HG03039 (cell line): ENCODE data around the gene CCND1.

Experiments
- ATAC-seq: cut with Tn5 transposase; IDR thresholded peaks from one replicate; pipeline ENCODE4 v1.9.1; 2021; ENCODE audit warnings: mild to moderate bottlenecking, moderate library complexity; ENCODE audit not compliant: unreplicated experiment

The CCND1 gene

GRCh38 chr11:69640995-69641581 is at the start of gene CCND1:
Gene CCND1, plus strand, starts transcription at chr11:69641156. Its CDS starts 158 bp downstream, at chr11:69641314.
- ATAC-seq, result no peak

- ATAC-seq, result no peak
Observed at GRCh38 chr11:69592986-69593650, 47.8 kb upstream of the CCND1 start.

- no peak for ATAC-seq
Observed at GRCh38 chr11:69593851-69594250, 47.1 kb upstream of the CCND1 start.

DNA sequence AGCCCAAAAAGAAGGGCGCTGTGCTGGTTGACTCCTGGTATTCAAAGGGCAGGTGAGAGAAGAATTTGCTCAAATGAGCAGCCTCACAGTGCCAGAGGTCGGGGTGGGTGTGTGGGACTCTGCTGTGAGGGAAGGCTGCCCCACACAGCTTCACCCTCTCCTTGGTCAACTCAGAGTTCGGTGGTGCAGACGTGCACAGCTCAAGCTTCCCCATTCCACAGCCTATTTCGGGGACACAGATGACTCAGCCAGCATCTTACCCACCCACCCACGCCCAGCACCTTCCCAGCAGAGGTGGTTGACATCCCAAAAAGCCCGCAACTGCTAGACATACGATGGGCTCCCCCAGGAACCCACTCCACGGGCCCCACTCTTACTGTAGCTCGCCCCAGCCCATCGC is 46.5 kb upstream of the CCND1 start:
- no peak for ATAC-seq

GRCh38 chr11:69595805-69596665 is 44.9 kb upstream of the CCND1 start:
- no peak for ATAC-seq

DNA sequence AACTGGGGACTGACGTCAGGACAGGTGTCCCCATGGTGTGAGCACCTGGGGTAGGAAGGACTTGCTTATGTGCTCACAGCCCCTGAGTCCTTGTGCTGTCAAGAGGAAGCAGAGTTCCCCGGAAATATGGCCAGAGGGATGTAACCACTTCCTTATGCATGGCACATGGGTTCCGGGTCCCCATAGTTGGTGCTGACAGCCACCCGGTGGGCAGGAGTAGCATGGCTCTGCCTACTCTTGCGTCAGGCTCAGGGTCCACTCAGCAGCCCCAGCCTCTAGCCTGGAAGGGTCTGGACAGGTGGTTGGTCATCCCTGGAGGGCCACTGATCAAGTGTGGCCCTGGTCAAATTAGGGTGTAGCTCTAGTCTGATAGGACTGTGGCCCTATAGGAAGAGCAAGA is 42.8 kb upstream of the CCND1 start:
- no peak for ATAC-seq

DNA sequence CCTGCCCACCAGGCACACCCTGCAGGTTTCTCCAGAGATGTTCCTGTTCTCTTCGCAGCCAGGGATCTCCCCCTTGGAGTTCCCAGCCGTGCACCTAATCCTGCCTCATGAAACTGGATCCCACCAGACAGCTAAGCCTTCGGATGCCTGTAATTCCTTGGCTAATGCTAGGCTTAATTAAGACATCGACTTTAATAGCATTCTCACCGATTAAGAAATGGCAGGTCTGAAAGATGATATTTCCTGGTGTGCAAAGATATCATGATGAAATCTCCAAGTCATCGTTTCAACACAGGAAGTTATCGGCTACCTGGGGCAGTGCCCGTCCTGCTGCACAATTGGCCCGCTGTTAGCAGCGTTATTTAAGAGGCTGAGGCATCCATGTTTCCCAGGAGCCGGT is 41.5 kb upstream of the CCND1 start:
- ATAC-seq, result no peak

DNA sequence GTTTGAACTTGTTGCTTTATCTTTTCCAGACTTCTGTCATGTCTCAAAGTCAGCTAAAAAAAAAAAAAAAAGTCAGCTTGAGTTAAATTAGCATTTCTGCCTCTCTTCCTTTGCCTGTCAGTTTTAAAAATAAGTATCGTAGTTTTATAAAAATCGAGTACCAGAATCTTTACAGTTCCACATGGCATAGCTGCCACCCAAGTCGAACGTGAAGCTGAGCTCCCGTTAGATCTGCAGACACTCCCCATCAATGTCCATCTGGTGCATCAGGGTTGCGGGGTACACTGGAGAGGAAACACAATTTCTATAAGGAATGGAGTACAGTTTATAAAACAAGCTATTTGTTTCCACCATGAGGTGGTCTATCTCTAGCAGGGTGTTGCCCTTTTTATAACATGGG is 41.0 kb upstream of the CCND1 start:
- ATAC-seq, result no peak

- no peak for ATAC-seq
Observed at GRCh38 chr11:69601011-69601975, 39.7 kb upstream of the CCND1 start.

DNA sequence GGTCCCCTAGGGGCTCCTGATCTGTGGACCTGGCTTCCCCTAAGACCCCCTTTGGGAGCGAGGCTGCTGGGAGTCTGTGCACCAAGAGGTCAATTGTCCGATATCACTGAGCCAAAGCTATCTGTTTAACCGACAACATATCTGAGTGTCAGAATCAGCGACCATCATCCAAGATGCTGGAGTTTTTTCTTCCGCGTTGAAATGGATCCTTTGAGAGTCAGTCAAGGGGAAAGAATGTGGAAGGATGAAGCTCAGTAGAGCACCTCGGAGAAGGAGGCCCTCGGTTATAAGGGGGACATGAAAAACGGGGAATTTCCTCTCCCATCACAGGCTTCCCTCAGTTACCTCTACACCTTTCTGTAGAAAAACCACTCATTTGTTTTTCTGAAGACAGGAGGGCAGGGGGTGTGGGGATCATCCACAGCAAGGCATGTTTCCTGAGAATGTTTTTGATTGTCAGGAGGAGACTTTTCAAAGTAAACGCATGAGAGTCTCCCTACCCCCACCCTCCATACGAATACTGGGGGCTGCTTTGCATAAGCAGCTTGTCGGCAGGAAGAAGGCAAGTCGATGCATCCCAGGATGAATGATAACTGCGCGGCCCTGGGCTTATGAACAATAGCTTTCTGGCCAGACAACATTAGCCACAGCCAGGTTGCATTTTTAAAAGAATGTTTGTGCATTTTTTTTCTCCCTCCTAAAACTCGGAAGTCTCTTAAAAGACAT is 37.7 kb upstream of the CCND1 start:
- ATAC-seq, result no peak

DNA sequence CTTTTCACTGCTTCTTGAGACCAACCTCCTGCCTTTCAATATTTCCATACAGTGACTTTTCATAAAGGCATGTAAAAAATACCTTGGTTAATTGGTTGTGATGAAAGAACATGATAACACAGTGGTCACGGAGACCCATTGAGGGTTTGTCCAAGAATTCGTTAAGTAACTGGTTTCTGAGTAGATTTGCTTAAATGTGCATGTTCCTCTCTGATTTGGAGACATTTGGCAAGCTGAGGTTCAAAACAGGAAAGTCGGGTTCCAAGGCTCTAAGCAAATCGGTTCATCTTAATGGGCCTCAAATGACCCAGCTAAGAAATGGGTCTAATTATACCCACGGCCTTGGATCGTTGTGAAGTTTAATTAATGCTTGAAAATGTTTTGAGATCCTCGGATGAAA is 36.9 kb upstream of the CCND1 start:
- ATAC-seq, result no peak

DNA sequence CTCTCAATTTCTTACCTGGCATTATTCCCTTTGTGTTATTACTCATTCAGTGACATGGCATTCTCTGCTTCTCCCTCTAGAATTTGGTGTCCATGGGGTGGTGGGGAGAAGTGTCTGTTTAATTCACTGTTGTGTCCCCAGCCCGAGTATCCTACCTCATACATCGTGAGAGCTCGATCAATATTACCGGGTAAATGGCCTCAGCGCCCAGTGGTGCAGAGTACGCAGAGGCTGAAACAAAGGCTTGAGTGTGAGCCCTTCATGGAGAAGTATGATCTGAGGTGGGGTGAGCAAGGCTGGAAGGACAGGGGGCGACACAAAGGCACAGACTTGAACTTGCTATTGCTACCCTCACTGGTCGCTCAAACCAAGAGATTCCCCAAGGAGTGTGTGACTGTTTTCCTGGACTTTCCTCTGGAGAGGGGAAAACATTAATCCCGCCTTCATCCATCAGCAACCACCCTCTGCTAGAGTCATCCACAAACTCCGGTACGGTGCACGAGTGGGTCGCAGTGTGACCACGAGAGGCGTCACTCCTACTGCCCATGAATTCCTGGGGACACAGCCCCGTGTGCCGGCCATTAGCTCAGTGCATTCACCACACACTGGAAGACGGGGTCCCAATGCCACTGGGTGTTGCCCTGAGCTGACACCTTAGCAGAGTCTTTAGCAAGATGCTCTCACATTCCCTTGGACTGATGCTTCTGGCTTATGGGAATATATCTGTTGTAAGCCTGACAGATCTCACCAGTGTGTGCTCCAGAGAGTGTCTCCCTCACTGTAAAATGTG is 35.0 kb upstream of the CCND1 start:
- ATAC-seq, result no peak

DNA sequence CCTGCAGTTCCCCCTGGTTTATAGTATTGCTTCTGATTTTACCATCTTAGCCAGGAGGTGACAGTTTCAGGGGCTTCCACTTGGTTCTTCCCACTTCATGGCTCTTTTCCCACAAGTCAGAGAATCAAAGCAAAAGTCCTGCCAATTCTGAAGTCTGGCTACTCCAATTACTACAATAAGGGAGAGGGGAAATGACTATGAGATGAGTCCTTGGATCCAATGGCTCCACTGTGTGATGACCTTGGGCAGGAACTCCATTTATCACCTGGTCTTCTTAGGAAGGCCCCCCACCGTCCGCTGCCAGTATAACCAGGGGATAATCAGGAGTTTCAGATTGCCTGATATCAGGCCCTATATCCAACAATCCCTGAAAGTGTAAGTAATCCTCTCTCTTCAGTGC is 31.6 kb upstream of the CCND1 start:
- no peak for ATAC-seq

DNA sequence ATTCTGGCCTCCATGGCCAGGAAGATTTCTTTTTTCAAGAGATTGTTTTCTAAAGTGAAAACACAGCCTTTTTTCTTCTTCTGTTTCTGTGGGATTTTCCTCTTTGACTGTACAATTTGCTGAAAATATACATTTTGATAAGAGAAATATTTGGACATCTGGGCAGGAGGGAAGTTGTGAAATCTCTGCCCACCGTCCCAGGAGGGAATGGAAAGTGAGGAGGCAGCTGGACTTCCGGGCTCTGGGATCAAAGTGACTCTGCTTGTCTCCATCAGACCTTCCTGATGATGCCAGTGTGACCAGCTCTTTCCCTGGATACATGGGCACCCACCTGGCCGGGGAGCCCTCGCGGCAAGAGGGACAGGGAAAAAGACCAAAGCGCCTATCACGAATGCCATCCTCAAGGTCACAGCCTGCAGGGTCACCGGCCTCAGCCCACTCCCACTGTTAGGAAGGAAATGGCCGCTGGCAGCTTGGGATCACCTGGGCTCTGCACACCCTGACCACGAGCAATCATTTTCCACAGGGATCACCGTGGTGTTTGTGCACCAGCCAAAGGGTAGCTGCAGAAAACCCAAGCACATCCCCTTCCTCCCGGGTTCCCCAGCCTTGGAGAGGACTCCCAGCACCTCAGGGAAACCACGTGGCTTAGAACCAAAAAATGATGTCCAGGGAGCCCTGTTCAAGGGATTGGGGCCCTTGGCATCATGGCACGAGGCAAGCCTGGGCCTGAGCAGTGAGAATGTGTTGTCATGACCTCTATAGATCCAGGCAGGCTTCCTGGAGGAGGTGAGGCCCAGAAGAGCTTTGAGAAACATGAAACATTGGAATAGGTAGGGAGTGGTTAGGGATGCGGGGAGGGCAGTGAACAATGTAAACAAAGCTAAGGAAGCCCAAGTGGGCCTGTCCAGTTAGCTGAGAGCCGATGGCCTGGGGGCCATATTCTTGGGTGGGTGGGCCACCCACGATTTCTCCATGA is 29.1 kb upstream of the CCND1 start:
- ATAC-seq, result no peak

DNA sequence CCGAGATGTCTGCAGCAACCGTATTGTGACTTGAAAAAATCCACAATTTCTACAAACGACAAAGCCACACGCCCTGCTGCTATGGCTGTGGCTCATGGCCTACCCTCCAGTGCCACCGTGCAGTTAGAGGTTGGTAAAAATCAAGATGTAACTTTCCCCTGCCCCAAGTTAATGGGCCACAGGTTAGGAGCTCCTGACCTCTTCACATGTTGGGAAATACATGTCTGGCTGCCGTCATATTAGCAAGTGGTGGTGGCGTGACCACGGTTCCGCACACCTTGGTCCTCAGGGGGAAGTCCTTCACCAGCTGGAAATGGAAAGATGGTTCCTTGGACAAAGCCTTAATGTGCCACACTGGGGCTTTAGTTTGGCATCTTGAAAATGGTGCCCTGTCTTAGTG is 27.4 kb upstream of the CCND1 start:
- ATAC-seq, result no peak

DNA sequence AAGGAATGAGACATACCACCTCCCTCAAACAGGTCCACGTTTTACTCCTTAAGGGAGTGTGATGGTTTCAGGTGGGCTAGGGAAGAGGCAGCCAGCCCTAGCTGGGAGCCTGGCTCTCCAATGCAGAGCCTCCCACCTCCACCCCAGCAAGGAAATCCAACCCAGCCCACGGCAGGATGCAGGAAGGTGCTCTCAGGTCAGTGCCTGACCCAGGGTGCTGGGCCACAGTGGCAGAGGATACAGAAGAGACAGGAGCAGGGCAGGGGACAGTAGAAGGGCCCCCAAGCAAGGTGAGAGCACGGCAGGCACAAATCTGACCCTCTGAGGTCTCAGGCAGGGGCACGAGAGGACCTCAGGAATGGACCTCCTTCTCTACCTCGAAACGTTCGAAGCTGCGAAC is 26.9 kb upstream of the CCND1 start:
- ATAC-seq, result no peak

- no peak for ATAC-seq
Observed at GRCh38 chr11:69615545-69616278, 25.2 kb upstream of the CCND1 start.

GRCh38 chr11:69617220-69617619 is 23.7 kb upstream of the CCND1 start:
- no peak for ATAC-seq
